Hepatocyte (in vitro differentiated cells): Measurements from ENCODE around the gene ATXN1. TPM values are rescaled to one million over a fixed set of nuclear protein-coding genes. Genes with fewer than 3 reads are reported as not detected.

ENCODE experiments used
- DNase-seq: peaks from one replicate; pipeline ENCODE4 v3.0.0-alpha.2; 2016; ENCODE audit warnings: low spot score
- H2AFZ ChIP-seq: fragments of 200-600 bp; sonication (generic); 2 replicates; pipeline ENCODE4 v1.6.0; 2016; ENCODE audit warnings: antibody characterized with exemption, mild to moderate bottlenecking
- H3K27ac ChIP-seq: fragments of 200-600 bp; sonication (generic); 2 replicates; pipeline ENCODE4 v1.5.1; 2016; ENCODE audit warnings: mild to moderate bottlenecking
- H3K27me3 ChIP-seq: fragments of 200-600 bp; sonication (generic); 2 replicates; pipeline ENCODE4 v1.6.1; 2016
- H3K36me3 ChIP-seq: fragments of 200-600 bp; sonication (generic); replicated peaks from 2 replicates; pipeline ENCODE4 v1.5.1; 2016; ENCODE audit warnings: low read depth; ENCODE audit not compliant: insufficient read depth
- H3K4me1 ChIP-seq: fragments of 200-600 bp; sonication (generic); 2 replicates; pipeline ENCODE4 v1.5.1; 2016; ENCODE audit warnings: mild to moderate bottlenecking, moderate library complexity; ENCODE audit not compliant: insufficient read depth
- H3K4me2 ChIP-seq: fragments of 200-600 bp; sonication (generic); 2 replicates; pipeline ENCODE4 v1.6.0; 2016
- H3K4me3 ChIP-seq: fragments of 200-600 bp; sonication (generic); 2 replicates; pipeline ENCODE4 v1.5.1; 2016; ENCODE audit warnings: mild to moderate bottlenecking
- H3K79me2 ChIP-seq: fragments of 200-600 bp; sonication (generic); 2 replicates; pipeline ENCODE4 v1.6.0; 2017; ENCODE audit warnings: mild to moderate bottlenecking
- H3K9me2 ChIP-seq: fragments of 200-600 bp; sonication (generic); replicated peaks from 2 replicates; pipeline ENCODE4 v1.6.0; 2017; ENCODE audit warnings: mild to moderate bottlenecking; ENCODE audit not compliant: insufficient read depth
- H3K9me3 ChIP-seq: fragments of 200-600 bp; sonication (generic); 2 replicates; pipeline ENCODE4 v1.5.1; 2016; ENCODE audit warnings: low read depth, mild to moderate bottlenecking
- H4K20me1 ChIP-seq: fragments of 200-600 bp; sonication (generic); 2 replicates; pipeline ENCODE4 v1.6.0; 2016; ENCODE audit warnings: mild to moderate bottlenecking; ENCODE audit not compliant: insufficient read depth, poor library complexity, severe bottlenecking
- EZH2 ChIP-seq: fragments of 200-600 bp; sonication (generic); IDR thresholded peaks from 2 replicates; pipeline ENCODE4 v1.6.1; 2016; ENCODE audit warnings: antibody characterized with exemption, mild to moderate bottlenecking, borderline replicate concordance
- EZH2phosphoT487 ChIP-seq: fragments of 200-600 bp; sonication (generic); IDR thresholded peaks from one replicate; pipeline ENCODE4 v1.6.1; 2018; ENCODE audit warnings: antibody characterized with exemption, mild to moderate bottlenecking, low read depth, moderate library complexity; ENCODE audit not compliant: unreplicated experiment, severe bottlenecking
- WGBS: methylation state at CpG from one replicate; pipeline ENCODE4 v1.1.6; 2016; ENCODE audit warnings: low lambda C conversion rate; ENCODE audit errors: missing lambda C conversion rate; 5-methylcytosine and 5-hydroxymethylcytosine counted together
- polyA plus RNA-seq: library from polyadenylated mRNA; unstranded; fragments of >200 nt; fragmentation: Nextera tagmentation; extraction: Ambion mirVana; gene quantifications from 2 replicates; pipeline ENCODE4 v1.2.1, GENCODE V29; 2016
- total RNA-seq: library from RNA; depleted of rRNA; stranded (reverse); fragments of >200 nt; gene quantifications from 2 replicates; pipeline ENCODE4 v1.2.3, GENCODE V29; 2014
- TF ChIP-seq, protein P1 (sequence below): fragments of 200-600 bp; sonication (generic); IDR thresholded peaks from 2 replicates; pipeline ENCODE4 v1.5.1; 2016; ENCODE audit warnings: antibody characterized with exemption, mild to moderate bottlenecking; ENCODE audit not compliant: poor library complexity

ATXN1 gene
- total and polyA plus RNA-seq, 2 experiments from 2014 or later: 14.7 to 32.6 TPM

DNA sequence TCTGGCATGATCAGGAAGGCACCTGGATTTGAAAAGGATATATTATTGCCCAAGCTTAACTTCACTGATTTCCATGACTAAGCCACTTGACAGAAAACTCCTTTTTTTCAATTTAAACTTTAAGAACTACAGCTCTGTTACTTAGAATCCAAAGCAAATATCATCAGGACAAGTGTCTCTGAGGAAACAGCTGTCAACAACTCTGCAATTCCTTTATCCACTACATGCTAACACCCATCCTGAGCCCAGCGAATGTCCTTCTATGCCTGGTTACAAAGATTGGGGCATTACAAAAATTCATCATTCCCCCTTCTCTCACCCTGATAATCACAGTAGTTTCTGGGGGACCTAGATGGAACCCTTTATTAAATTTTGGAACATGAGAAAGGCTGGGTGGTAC is 386.1 kb downstream of the ATXN1 start:
- no peaks in the 10 kb centered on the region for H3K4me1 ChIP-seq
- no peak overlapping the region for H3K4me2 ChIP-seq
- H3K36me3 ChIP-seq: no peaks in the 10 kb centered on the region
- no peaks in the 10 kb centered on the region for H3K9me3 ChIP-seq
- no peak overlapping the region for H2AFZ ChIP-seq
- H3K27me3 ChIP-seq: no peaks in the 10 kb centered on the region
- H4K20me1 ChIP-seq: no peaks in the 10 kb centered on the region
- TF ChIP-seq EZH2phosphoT487 (no peak), EZH2 (no peak)
- TF ChIP-seq, protein P1, sequence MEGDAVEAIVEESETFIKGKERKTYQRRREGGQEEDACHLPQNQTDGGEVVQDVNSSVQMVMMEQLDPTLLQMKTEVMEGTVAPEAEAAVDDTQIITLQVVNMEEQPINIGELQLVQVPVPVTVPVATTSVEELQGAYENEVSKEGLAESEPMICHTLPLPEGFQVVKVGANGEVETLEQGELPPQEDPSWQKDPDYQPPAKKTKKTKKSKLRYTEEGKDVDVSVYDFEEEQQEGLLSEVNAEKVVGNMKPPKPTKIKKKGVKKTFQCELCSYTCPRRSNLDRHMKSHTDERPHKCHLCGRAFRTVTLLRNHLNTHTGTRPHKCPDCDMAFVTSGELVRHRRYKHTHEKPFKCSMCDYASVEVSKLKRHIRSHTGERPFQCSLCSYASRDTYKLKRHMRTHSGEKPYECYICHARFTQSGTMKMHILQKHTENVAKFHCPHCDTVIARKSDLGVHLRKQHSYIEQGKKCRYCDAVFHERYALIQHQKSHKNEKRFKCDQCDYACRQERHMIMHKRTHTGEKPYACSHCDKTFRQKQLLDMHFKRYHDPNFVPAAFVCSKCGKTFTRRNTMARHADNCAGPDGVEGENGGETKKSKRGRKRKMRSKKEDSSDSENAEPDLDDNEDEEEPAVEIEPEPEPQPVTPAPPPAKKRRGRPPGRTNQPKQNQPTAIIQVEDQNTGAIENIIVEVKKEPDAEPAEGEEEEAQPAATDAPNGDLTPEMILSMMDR: no peak
- no peaks in the 10 kb centered on the region for H3K9me2 ChIP-seq
- WGBS: 100% methylated on average over 1 of the region's 1 CpG
- no peak overlapping the region for H3K27ac ChIP-seq
- H3K79me2 ChIP-seq: no peaks in the 10 kb centered on the region
- H3K4me3 ChIP-seq: no peak overlapping the region
- DNase-seq: no peak

DNA sequence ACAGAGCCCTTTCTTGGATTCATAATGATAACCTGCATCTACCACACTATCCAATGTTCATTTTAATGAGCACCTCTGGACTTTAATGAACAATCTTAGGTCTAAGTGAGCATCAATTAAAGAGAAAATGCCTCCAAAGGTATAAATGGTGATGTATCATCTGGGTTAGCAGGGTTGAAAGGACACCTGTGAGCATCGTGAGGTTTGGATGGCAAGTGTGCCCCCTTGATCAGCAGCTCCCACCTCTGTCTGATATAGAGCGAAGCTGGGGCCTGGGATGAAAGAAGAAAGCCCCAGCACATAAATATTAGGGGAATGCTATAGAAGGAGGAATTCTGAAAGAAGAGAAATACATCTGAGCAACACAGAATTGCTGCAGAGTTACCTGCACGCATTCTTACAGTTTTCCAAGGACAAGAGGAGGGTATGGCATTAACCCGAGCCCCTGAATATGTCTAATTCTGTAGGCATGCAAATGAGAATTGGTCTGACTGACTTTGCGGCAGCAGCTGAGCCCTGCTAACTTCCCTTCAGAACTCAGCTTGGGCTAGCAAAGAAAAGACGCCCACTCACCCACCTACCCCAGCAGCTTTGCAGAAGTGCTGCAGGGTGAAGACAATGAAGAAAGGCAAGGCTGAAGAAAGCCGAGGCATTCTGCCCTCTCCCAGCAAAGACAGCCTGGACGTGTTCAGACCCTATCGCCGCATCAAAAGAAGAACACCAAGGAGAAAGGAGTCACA is 386.6 kb downstream of the ATXN1 start:
- Histone ChIP-seq H3K36me3 (no peaks in the 10 kb centered on the region), H3K27ac (no peak overlapping the region), H3K4me3 (no peak overlapping the region), H3K4me2 (no peak overlapping the region), H3K27me3 (no peaks in the 10 kb centered on the region), H3K4me1 (no peaks in the 10 kb centered on the region), H3K9me3 (no peaks in the 10 kb centered on the region), H3K79me2 (no peaks in the 10 kb centered on the region), H4K20me1 (no peaks in the 10 kb centered on the region), H2AFZ (no peak overlapping the region), H3K9me2 (no peaks in the 10 kb centered on the region)
- no peak for DNase-seq
- 89% methylated on average over 10 of the region's 10 CpGs for WGBS
- TF ChIP-seq EZH2phosphoT487 (no peak), EZH2 (no peak)
- TF ChIP-seq, protein P1: no peak

DNA sequence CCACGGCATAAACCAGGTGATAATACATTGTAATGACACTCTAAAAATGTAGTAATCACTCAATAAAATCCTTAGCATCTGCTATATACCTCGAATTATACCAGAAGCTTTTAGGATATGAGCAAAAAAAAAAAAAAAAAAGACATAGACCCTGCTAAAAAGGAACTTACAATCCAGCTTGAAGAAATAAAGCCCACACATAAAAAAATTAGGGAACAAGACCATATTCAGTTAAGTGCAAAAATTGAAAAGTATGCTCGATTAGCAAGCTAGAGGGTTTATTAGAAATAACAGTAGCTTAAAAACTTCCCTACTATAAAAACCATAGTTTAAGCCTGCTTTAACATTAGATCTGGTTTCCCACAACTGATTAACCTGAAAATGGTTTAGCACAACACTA is 387.2 kb downstream of the ATXN1 start:
- Histone ChIP-seq H3K9me2 (no peaks in the 10 kb centered on the region), H3K27ac (no peak overlapping the region), H3K4me1 (no peaks in the 10 kb centered on the region), H3K79me2 (no peaks in the 10 kb centered on the region), H3K9me3 (no peaks in the 10 kb centered on the region), H3K36me3 (no peaks in the 10 kb centered on the region), H3K4me2 (no peak overlapping the region), H3K27me3 (no peaks in the 10 kb centered on the region), H2AFZ (no peak overlapping the region), H4K20me1 (no peaks in the 10 kb centered on the region), H3K4me3 (no peak overlapping the region)
- WGBS: 82% methylated on average over 3 of the region's 3 CpGs
- DNase-seq: no peak
- TF ChIP-seq EZH2phosphoT487 (no peak), EZH2 (no peak)
- TF ChIP-seq, protein P1: no peak
